ENCODE data around the gene CHCHD6.

Gene CHCHD6

DNA sequence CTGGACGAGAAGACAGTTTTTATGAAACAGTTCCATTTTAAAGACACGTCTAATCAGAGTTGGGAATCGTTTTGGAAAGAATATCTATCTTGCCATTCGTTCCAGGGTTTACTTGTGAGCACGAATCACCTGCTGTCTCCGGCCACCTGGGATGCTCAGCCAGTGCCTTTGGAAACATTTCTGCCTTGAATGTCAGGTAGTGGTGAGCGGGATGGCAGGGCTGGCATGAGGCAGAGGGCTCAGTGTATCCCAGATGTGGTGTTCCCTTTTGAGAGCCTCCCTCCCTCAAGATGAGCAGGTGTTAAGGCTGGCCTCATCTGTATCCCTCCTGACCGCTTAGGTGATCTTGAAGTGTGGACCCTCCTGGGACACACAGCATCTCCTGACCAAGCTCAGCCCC is 231.0 kb downstream of the CHCHD6 start:
- in situ Hi-C loops (cut with HindIII; ENCODE audit: low sequenced_read_pairs): no loop called here

DNA sequence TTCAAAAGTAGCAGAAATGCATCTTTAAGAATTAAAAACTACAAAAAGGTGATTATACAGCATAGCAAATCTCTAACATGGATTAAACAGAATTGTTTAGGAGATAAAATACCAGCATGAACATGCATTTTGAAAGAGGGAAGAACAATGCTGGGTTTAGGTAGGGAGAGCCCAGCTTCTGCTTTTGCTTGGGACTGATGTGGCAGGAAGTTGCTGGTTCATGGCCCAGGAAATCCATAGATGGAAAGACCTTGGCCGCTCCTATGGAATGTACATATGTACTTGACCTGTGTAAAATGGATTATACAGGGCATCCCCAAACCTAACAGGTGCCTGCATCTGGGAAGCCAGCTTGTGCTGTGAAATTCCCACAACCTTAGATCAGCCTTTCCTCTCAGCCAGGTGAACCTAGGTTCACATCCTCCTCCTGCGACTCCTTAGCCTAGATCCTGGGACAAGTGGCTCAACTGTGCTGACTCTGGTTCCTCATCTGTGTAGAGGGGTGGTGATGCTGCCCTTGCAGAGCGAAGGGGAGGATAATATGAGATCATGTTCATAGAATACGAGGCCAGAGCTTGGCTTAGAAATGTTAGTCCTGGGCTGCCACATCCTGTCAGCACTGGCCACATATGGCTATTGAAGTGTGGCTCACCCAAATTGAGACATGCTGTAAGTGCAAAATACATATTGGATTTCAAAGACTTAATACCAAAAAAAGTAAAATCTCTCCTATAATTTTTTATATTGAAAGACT is 231.9 kb downstream of the CHCHD6 start:
- in situ Hi-C loops (cut with HindIII; ENCODE audit: low sequenced_read_pairs): no loop called here

DNA sequence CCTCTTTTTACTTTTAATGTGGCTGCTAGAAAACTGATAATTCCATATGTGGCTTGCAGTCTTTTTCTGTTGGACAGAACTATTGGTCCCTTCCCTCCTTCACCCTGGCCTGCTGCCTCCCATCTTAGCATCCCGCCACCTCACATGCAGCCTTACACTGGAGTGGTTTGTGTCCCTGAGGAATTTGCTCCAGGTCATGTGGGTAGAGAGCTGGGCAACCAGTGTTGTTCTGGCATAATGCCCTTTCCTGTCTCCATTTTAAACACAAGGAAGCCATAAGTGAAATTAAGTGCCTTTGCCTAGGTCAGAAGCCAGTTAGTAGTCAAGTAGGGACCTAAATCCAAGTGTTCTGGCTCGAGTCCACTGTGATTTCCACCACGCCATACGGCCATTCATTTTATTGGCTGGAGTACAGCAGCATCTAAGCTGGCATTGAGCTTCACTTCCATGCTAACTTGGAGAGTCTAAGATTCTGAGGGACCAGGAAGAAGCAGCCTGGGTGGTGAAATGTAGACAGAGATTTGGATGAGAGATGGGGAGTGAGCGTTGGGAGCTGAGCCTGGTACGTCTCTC is 232.9 kb downstream of the CHCHD6 start:
- in situ Hi-C loops (cut with HindIII; ENCODE audit: low sequenced_read_pairs): no loop called here

DNA sequence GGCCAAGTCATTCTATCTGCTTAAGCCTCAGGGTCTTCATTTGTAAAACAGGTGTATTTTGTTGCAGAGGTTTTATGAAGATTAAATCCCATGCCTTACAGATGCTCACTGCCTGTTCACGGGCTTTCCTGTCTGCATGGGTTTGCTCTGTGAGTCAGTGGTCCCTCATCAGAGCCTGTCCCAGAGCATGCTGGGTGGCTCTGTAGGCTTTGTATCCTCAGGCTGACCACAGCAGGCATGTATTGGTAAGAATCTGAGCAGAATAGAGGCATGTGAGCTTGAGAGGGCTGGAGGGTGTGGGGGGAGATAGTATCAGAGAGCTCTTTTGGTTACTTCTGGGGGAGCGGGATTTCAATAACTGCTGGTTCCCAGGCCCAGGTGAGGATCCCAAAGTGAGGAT is 233.5 kb downstream of the CHCHD6 start:
- in situ Hi-C loops (cut with HindIII; ENCODE audit: low sequenced_read_pairs): no loop called here

DNA sequence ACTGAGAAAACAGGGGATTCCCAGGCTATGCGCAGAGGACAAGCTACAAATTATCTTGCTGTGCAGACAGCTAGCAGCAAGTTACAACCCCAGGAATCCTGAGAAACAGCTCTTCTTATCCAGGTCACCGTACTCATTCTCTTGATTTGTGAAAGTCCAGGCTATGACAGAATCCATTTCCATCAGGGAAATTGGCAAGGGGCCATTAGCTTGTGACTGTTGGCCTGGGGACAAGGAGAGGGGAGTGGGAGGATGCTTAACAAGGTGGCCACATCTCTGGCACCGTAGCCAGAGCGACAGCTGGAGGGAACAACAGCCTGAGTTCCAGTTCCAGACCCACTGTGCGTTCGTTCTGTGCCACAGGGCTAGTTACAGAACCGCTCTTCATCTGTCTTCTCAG is 233.9 kb downstream of the CHCHD6 start:
- in situ Hi-C loops (cut with HindIII; ENCODE audit: low sequenced_read_pairs): no loop called here

DNA sequence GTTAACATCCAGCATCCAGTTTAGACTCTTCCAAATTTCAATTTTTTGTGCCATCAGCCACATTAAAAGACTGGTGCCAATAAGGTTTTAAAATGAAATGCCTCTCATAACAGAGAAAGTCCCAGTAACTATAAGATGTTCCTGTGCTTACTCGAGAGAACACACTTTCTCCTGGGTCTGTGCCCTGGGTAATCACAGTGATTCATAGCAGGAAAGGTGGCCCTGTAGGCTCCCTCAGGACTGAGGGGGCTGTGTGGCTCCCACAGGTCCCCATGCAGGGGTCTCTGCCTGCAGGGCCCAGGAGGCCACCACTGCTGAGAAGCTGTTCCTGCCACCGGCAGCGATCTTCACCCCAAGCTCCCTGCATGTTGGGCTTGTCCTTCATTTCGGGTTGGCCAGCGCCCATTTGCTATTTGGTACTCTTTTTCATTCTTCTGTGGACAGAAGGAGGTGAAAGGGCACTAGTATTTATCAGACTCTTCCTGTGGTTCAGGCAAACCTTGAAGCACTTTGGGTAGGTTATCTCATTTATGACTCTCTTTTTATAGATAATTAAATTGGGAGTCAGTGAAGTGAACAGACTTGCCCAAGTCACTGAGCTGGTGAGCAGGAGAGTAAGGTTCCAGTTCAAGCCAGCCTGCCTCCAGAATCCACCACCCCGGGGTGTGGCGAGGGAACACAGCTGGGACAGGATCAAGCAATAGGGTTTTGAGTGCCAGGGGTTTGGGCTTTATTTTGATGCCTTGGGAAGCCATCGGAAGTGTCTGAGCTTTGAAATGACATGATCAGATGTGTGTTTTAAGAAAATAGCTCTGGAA is 234.7 kb downstream of the CHCHD6 start:
- in situ Hi-C loops (cut with HindIII; ENCODE audit: low sequenced_read_pairs): no loop called here

DNA sequence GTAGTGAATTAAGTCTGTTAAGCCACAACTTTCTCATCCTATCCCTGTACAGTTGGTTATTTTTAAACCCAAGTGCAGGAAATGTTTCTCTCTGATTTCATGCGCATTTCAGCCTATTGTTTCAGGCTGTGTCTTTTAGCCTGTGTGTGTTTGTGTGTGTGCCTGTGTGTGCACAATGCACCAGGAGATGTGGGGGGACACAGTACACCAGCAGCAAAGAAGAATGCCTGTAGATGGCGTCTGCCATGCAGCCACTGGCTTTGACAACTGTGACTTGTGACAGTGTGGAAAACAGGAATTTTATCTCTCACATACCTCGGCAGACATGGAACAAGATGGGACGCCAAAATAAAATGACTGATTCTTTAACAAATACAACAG is 235.3 kb downstream of the CHCHD6 start:
- in situ Hi-C loops (cut with HindIII; ENCODE audit: low sequenced_read_pairs): no loop called here

DNA sequence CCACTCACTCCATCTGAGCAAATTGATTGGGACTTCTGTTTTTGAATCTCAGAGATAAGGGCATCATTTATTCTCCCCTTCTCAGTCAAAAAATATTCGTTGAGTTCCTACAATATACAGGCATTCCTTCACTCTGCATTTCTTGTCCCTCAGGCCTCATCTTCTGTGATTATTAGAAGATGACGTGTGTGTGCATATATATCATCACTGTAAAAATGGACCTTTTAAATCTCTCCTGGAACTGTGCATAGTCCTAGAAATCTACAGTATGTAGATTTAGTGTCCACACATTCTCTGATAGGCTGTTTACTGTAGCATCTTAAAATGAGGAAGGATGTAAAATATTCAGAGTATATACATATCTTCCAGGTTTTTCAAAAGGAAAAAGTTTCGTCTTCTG is 235.7 kb downstream of the CHCHD6 start:
- in situ Hi-C loops (cut with HindIII; ENCODE audit: low sequenced_read_pairs): no loop called here

DNA sequence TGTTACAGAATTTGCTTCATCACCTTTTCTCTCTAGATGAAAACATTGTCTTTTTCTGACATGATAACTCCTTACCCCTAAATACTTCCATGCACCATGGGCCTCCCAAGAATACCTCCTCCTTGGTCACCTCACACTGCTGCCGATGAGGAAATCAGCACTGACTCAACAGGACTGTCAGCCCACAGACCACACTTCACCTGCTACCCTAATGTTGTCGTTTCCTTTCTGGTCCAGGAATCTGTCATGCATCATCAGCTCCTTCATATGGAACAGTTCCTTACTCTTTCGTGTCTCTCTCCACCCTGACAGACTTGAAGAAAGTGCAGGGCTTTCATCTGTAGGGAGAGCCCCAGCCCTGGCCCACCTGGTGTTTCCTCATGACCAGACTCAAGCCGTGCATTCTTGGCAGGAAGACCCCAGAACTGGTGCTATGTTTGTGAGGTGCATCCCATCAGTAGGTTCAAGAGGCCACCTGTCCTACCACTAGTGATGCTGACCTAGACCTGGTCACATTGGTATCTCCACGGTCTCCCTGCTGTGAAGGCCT is 237.8 kb downstream of the CHCHD6 start:
- in situ Hi-C loops (cut with HindIII; ENCODE audit: low sequenced_read_pairs): no loop called here

DNA sequence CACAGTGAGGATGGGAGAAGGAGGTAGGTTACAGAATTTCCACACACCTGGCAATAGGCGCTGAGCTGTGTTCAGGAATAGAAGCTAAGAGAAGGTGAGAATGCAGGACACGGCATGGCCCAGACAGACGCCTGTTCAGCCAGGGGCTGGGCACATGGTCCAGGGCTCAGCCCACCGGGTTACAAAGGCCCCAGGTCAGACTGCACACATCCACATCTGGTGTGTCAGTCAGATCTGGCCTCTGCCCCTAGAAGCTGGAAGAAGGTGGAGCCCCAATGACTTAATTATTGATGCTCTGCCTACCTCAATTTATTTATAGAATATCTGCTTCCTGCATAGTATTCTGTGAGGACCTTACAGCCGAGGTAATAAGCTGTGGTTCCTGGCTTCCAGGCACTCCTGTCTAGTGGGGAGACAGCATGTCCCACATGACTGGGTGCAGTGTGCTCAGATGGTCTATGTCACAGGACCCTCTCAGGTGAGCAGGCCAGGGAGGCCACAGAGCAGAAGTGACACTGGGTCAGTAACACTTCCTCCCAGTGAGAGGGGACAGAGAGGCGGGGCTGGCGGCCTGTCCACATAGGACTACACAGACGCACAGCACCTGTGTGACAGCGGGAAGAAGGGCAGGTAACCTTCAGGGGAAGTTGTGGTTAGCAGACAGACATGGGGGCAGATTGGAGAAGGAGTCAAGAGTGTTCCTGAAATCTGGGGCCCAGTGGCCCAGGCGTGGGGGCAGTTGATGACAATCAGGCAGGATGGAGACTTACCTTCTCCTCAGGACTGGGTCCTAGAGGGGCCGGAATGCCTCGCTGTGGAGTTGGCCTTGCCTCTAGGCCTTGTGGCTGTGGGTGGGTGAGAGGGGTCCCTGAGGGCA is 240.3 kb downstream of the CHCHD6 start:
- in situ Hi-C loops (cut with HindIII; ENCODE audit: low sequenced_read_pairs): no loop called here

DNA sequence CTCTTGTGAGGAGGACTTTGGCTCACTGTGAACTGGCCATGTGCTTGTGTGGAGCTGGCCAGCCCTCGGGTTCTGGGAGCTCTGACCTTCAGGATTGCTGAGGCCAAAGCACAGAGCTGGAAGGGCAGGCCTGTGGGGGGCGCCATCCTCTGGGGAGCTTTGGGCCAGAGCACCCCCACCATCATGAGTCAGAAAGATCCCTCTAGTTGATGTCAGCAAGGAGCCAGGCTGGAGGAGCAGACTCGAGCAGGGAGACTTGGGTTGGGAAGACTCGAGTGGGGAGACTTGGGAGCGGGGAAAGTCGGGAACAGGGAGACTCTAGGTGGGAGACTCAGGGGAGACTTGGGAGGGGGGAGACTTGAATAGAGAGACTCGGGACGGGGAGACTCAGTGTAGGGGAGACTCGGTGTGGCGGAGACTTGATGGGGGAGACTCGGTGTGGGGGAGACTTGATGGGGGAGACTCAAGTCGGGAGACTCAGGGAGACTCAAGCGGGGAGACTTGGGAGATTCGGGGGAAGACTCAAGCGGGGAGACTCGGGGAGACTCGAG is 241.2 kb downstream of the CHCHD6 start:
- in situ Hi-C loops (cut with HindIII; ENCODE audit: low sequenced_read_pairs): no loop called here

DNA sequence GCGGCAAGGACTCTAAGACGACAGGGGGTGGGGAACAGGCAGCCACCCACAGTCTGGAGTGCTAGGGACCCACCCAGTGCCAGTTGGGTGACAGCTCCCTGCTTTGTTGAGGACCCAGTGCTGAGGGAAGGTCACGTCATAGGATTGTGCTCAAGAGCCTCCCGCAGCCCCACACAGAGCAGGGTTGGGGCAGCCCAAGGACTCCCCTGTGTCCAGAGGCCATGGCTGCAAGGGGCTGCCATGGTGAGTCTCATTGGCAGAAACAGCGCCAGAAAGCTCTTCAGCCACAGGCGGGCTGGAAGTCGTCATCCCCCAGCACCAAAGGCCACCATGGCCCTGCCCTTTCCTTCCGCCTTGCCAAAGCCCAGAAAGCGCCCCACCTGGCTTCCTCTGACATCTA is 241.9 kb downstream of the CHCHD6 start:
- in situ Hi-C loops (cut with HindIII; ENCODE audit: low sequenced_read_pairs): no loop called here

DNA sequence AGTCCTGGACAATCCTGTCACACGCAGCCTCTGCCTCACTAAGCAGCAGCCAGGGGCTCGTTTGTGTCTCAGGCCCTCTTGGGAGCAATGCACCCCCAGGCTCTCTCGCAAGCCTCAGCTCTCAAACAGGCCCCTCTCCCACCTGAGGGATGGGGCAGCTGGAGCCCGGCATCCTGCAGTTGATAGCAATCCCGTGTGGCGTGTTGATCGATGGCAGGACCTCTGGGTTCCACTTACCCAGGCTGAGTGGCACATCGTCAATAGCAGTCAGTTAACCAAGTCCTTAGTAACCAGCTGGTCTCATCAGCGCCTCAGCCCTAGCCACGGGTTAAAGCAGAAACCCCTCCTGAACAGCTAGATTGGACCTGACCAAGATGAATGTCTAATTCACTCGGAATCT is 242.4 kb downstream of the CHCHD6 start:
- in situ Hi-C loops (cut with HindIII; ENCODE audit: low sequenced_read_pairs): no loop called here

DNA sequence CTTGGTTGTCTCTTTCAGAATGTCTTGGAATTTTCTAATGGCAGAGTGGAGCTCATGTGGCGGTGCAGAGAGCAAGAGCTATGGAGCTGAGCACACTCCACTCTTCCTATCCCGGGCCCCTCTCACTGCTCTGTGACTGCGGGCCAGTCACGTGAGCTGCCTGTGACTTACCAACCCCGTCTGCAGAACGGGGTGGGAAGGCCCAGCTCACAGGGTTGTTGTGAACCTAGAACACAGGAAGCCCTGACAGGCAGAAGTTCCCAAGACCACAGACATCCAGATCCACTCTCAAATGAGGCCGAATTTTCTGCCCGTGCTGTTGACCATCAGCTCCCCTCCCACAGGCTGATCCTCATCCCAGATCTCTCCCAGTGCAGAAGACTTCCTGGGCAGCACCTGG is 243.4 kb downstream of the CHCHD6 start:
- in situ Hi-C loops (cut with HindIII; ENCODE audit: low sequenced_read_pairs): no loop called here

DNA sequence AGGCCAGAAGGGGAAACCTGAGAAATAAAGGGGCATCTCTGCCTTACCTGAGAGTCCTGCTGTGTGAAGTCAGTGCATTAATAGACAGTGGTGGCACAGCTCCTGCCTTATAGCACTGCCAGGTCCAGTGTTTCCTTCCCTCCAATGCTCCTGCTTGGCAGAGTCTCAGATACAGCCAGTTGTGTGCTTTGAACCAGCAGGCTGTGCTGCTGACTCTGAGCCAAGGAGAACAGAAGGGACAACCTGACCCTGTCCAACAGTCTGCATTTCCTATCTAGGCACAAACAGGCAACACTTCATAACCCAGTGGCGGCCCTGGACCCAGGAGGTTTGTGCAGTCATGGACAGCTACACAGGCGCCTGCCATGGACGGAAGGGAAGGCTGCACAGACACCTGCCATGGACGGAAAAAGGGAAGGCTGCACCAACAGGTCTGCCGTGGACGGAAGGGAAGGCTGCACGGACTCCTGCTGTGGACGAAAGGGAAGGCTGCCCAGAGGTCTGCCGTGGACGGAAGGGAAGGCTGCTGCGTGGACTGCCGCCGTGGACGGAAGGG is 245.0 kb downstream of the CHCHD6 start:
- in situ Hi-C loops (cut with HindIII; ENCODE audit: low sequenced_read_pairs): no loop called here

DNA sequence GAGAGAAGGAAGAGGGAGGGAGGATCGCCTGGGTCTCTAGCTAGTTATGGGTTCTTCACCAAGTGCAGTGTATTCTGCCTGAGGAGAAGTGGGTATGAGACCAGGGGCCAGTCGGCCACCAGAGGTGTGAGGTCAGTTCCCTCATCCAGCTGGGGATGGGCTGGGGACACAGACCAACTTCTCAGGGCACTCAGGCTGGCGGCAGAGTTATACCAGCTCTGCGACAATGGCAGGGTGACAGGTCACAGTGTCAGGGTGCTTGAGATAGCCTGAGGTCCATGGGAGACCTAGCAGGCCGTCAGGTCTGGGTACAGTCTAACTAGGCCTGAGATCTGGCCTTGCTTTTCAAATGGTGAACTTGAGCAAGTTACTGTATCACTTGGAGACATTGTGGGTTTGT is 247.5 kb downstream of the CHCHD6 start:
- in situ Hi-C loops (cut with HindIII; ENCODE audit: low sequenced_read_pairs): no loop called here

DNA sequence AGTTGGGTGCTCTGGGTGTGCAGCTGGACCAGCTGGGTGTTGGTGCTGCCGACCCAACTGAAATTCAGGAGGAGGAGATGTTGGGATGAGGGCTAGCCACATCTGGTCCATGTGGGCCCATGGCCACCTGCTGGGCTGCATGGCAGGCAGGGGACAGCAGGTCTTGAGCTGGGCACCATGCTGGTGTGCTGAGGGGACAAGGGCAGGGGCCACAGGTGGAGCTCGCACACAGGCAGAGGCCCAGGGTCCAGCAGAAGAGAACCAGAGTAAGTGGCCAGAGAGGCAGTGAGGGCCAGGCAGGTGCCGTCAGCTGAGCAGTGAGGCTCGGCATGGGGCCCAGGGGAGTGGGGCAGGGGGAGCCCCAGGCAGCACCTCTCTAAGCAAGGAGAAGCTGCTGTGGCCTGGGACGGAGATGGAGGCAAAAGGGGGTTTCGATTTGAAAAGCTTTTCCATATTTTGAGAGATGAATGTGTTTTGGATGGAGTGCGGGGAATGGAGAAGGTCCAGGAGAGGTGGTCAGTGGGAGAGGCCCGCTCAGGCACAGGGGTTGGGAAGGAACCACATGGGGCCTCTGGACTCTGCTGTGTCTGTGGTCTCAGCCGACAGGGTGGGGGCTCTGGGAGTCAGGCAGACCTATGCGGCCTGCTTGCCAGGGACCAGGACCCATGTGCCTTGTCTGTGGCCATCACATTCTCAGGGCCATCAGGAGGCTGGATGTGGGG is 248.4 kb downstream of the CHCHD6 start:
- in situ Hi-C loops (cut with HindIII; ENCODE audit: low sequenced_read_pairs): no loop called here

DNA sequence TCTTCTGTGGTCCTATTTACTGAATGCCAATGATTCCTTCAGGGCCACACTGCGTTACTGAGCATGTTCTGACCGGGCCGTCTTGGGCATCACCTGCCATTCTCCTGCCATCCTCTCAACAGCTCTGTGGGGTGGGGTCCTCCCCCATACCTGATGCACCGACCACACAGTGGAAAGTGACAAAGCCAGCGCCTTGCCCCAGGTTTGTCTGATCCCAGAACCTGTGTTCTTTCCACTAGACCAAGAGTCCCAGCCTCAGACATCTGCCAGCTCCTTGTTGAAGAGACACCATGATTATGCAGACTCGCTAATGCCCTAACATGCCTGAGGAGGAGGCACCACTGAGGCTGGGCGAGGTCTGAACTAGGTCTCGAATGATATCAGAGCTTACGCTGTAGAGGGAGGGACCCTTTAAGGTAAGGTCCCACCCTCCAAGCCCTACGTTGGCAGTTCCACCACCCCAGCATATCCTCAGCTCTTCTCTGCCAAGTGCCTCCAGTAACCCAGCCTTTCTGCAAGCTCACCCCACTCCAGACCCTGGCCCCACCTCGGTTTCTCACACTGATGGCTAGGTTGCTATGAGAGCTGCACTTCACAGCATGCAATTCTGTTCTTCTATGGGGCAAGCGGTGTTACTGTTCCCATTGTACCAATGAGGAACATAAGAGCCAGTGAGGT is 249.1 kb downstream of the CHCHD6 start:
- in situ Hi-C loops (cut with HindIII; ENCODE audit: low sequenced_read_pairs): no loop called here

Measured in DLD1 (cell line).